8988T (cell line): Measurements from ENCODE around the gene PPP1R12B.
"Not testable (repeated sequence)": the region's sequence is repeated elsewhere in the genome, so short reads cannot be mapped to it uniquely, and the experiment has no call there.

ENCODE experiments used
- DNase-seq: peaks from one replicate; pipeline ENCODE4 v3.0.0; 2011

PPP1R12B gene

DNA sequence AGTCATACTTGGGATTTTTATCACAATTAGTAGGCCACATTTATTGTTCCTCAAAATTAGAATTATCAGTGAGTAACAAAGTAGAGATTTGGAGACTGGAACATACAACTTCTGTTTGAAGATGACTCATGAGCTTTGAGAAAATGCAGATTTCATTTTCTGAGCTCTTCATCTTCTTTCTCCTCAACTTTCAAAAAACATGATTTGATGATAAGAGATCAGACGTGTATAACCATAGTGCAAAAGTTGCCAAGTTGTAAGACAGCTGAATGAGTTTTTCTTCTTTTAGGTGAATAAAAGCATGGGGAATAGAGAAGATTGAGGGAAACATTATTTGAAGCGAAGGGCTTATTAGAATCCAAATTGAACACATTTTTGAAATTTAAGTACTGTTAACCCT is 58.4 kb downstream of the PPP1R12B start:
- not testable (repeated sequence) for DNase-seq

DNA sequence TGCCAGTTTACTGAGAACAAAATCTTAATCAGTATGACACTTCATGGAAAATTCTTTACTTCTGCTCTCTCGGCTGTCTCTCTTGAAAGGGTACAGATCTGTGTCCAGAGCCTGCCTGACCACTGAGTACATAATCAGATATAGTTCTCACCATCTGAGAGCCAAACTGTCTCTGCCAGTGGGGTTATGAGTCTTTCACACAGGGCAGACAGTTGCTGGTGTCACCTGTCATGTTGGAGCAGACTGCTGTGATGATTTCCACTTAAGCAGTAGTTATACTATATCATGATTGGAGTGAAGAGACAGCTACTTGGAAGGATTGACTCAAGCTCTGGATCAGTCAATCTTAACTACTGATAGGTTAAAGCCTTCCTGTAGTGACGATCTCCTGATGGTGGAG is 58.9 kb downstream of the PPP1R12B start:
- DNase-seq, result not testable (repeated sequence)

GRCh38 chr1:202410251-202410650 is 61.8 kb downstream of the PPP1R12B start:
- DNase-seq, result not testable (repeated sequence)

- DNase-seq, result not testable (repeated sequence)
Measured at GRCh38 chr1:202410854-202411357, 62.4 kb downstream of the PPP1R12B start.

GRCh38 chr1:202411422-202411821 is 62.9 kb downstream of the PPP1R12B start:
- DNase-seq, result no peak

DNA sequence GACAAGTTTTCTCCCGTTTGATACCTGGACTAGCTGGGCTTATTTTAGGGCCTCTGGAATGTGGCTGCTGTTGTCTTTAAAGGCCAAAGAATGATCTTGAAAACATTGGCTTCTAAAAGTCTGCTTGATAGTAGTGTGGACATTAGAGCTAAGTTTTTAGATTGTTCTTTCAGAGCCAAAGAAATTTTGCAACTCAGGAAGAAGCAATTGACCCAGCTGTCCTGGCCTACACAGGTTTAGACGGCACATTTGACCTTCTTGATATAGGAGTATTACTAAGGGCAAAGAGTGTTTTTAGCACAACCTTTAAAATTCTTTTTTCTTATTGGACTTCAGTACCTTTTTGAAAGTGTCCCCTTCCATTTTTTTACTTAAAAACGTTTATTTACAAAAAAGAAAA is 63.9 kb downstream of the PPP1R12B start:
- DNase-seq, result not testable (repeated sequence)

- DNase-seq, result no peak
Measured at GRCh38 chr1:202416641-202417040, 68.1 kb downstream of the PPP1R12B start.

- DNase-seq, result not testable (repeated sequence)
Measured at GRCh38 chr1:202417141-202417540, 68.6 kb downstream of the PPP1R12B start.

GRCh38 chr1:202417762-202418201 is 69.3 kb downstream of the PPP1R12B start:
- not testable (repeated sequence) for DNase-seq

GRCh38 chr1:202419731-202420130 is 71.2 kb downstream of the PPP1R12B start:
- DNase-seq, result not testable (repeated sequence)

GRCh38 chr1:202420422-202421094 is 72.1 kb downstream of the PPP1R12B start:
- not testable (repeated sequence) for DNase-seq

DNA sequence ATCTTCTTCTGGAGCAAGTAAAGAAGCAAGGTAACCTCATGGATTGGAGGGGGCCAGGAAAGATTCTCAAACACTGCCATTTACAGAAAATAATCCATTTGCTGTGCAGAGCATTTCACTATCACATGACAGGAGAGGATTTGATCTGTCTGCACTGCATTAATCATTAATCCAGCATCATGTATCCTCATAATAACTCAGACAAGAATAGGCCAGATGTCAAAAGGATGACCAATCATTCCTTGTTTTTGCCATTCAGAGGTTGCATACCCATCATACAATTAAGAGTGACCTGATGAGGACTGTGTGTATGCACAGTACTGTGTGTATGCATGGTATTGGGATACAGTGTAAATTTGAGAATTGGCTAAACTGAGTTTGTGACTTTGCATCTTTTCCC is 74.2 kb downstream of the PPP1R12B start:
- not testable (repeated sequence) for DNase-seq

DNA sequence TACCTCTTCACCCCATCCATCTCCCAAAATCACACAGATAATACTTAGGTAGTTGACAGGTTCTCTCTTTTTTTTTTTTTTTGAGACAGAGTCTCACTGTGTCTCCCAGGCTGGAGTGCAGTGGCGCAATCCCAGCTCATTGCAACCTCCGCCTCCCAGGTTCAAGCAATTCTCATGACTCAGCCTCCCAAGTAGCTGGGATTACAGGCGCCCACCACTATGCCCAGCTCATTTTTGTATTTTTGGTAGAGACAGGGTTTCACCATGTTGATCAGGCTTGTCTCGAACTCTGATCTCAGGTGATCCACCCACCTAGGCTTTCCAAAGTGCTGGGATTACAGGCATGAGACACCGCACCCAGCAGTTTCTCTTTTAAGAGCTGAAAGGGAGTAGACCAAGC is 75.8 kb downstream of the PPP1R12B start:
- not testable (repeated sequence) for DNase-seq

DNA sequence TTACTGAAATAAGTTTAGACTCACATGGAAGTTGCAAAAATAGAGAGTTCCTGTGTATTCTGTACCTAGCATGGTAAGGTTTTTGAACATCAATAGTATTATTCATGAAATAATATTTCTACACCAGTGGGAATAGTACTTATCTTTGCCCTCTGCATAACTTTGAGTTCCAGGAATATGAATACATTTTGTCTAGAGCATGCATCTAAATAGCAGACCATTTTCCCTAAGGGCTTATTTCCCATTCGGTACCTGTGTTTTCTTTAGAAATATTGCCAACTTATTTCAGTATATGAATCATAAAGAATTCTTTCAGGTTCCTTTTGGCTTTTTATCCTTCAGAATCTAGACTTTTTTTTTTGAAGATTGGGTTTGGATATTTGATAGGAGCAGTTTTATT is 81.6 kb downstream of the PPP1R12B start:
- not testable (repeated sequence) for DNase-seq

GRCh38 chr1:202432338-202432737 is 83.8 kb downstream of the PPP1R12B start:
- not testable (repeated sequence) for DNase-seq

- no peak for DNase-seq
Measured at GRCh38 chr1:202433155-202434043, 84.9 kb downstream of the PPP1R12B start.

GRCh38 chr1:202434059-202434458 is 85.6 kb downstream of the PPP1R12B start:
- DNase-seq, result no peak

GRCh38 chr1:202438393-202439174 is 90.1 kb downstream of the PPP1R12B start:
- no peak for DNase-seq

DNA sequence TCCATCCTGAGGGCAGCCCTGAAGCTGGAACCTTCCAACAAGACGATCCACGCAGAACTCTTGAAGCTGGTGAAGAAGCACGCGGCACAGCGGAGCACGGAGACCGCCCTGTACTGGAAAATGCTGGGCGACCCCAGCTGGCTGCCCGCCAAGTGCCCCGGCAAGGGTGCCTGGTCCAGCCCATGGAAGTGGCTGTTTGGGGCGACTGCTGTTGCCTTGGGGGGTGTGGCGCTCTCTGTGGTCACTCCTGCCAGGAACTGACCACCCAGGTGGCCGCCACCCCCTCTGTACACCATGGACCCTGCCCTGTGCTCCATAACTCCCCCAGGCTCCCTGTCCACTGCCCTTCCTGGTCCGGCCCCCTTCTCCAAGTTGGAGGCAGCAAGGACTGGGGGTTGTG is 90.8 kb downstream of the PPP1R12B start:
- no peak for DNase-seq

- not testable (repeated sequence) for DNase-seq
Measured at GRCh38 chr1:202448140-202448539, 99.6 kb downstream of the PPP1R12B start.

- not testable (repeated sequence) for DNase-seq
Measured at GRCh38 chr1:202451641-202452040, 103.1 kb downstream of the PPP1R12B start.

DNA sequence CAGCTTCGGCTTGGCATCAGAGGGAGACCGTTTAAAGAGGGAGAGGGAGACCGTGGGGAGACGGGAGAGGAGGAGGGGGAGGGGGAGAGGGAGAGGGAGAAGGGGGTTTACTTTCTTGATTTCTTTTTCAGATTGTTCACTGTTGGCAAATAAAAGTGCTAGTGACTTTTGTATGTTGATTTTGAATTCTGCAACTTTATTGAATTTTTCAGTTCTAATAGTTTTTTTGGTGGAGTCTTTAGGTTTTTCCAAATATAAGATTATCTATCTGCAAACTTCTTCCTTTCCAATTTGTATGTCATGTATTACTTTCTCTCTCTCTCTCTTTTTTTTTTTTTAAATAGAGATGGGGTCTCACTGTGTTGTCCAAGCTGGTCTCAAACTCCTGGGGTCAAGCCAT is 104.0 kb downstream of the PPP1R12B start:
- DNase-seq, result no peak
